SU-DHL-6 (cell line): Measurements from ENCODE around the gene DNAAF3.
A peak's percentile ranks its signal among the peaks of the same experiment; 100 is the strongest.

Experiments
- H2AFZ ChIP-seq: fragments of 200-600 bp; sonication (generic); 2 replicates; pipeline ENCODE4 v1.6.1; 2014; ENCODE audit warnings: low read depth, mild to moderate bottlenecking, moderate library complexity, mixed read lengths, antibody characterized with exemption, low read length; ENCODE audit not compliant: severe bottlenecking
- H3F3A ChIP-seq: fragments of 200-600 bp; shearing (Covaris generic); 2 replicates; pipeline ENCODE4 v1.6.0; 2016; ENCODE audit warnings: antibody characterized with exemption, mild to moderate bottlenecking; ENCODE audit not compliant: insufficient read depth
- H3K27ac ChIP-seq: fragments of 200-600 bp; sonication (generic); 2 replicates; pipeline ENCODE4 v1.5.1; 2016; ENCODE audit warnings: low read depth, mild to moderate bottlenecking, low read length, moderate library complexity, mixed read lengths
- H3K27me3 ChIP-seq: fragments of 200-600 bp; sonication (generic), shearing (Covaris generic); 2 replicates; pipeline ENCODE4 v1.6.0; 2014; ENCODE audit warnings: mild to moderate bottlenecking, low read length
- H3K36me3 ChIP-seq: fragments of 200-600 bp; sonication (generic); 2 replicates; pipeline ENCODE4 v1.6.1; 2014; ENCODE audit warnings: mild to moderate bottlenecking, low read length, mixed read lengths
- H3K4me2 ChIP-seq: fragments of 300-600, 200-600 bp; shearing (Covaris generic), sonication (generic); 2 replicates; pipeline ENCODE4 v1.6.0; 2014; ENCODE audit warnings: low read length, low read depth, mild to moderate bottlenecking; ENCODE audit not compliant: poor library complexity, severe bottlenecking
- H3K4me3 ChIP-seq: fragments of 200-600 bp; sonication (generic); 2 replicates; pipeline ENCODE4 v1.5.1; 2014; ENCODE audit warnings: antibody characterized with exemption, low read length, mild to moderate bottlenecking, mixed read lengths; ENCODE audit not compliant: insufficient read depth, poor library complexity, severe bottlenecking
- H3K79me2 ChIP-seq: fragments of 200-600 bp; sonication (generic); 2 replicates; pipeline ENCODE4 v1.6.1; 2014; ENCODE audit warnings: mild to moderate bottlenecking, low read length, moderate library complexity; ENCODE audit not compliant: insufficient read depth
- H3K9ac ChIP-seq: fragments of 200-600 bp; sonication (generic); 2 replicates; pipeline ENCODE4 v1.7.0; 2014; ENCODE audit warnings: mild to moderate bottlenecking, low read length
- H3K9me2 ChIP-seq: fragments of 200-600 bp; sonication (generic); replicated peaks from 2 replicates; pipeline ENCODE4 v1.6.1; 2014; ENCODE audit warnings: low read length; ENCODE audit not compliant: insufficient read depth
- H3K9me3 ChIP-seq: fragments of 200-600 bp; sonication (generic); 2 replicates; pipeline ENCODE4 v1.6.1; 2014; ENCODE audit warnings: low read length, mixed read lengths; ENCODE audit not compliant: insufficient read depth
- H4K20me1 ChIP-seq: fragments of 200-600 bp; sonication (generic); 2 replicates; pipeline ENCODE4 v1.6.1; 2014; ENCODE audit warnings: low read depth, mild to moderate bottlenecking, antibody characterized with exemption, low read length, moderate library complexity, mixed read lengths
- CTCF ChIP-seq: fragments of 200-600 bp; sonication (generic); IDR thresholded peaks from one replicate; pipeline ENCODE4 v1.5.1; 2017; ENCODE audit warnings: antibody characterized with exemption, mild to moderate bottlenecking, low read length, moderate library complexity; ENCODE audit not compliant: insufficient read depth, poor library complexity, severe bottlenecking
- EZH2phosphoT487 ChIP-seq: fragments of 200-600 bp; sonication (generic), shearing (Covaris generic); conservative IDR thresholded peaks from 2 replicates; pipeline ENCODE4 v1.6.1; 2018; ENCODE audit warnings: mild to moderate bottlenecking, antibody characterized with exemption, low read length, moderate library complexity, mixed read lengths

Gene DNAAF3

DNA sequence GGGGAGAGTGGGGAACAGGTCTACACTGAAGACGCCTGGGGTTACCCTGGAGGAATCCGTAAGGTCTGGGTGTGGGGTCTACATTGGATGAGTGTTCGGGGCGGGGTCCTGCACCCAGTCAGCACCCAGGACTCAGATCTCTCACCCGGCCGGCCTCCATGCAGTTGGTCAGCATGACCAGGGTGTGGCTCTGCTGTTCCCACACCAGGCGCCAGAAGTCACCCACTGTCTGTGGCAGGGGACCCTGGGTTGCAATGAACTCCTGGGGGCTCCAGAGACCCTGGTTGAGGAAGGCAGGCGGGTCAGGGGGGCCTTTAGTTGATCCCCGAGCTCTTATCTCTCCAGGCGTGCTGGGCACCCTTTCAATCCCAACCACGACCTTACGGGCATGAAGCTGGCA, 19.7 kb upstream of the DNAAF3 start:
- no peaks in the 10 kb centered on the region for H3K79me2 ChIP-seq
- H2AFZ ChIP-seq, result no peak overlapping the region
- no peaks in the 10 kb centered on the region for H3K9me2 ChIP-seq
- H3K27me3 ChIP-seq, result no peaks in the 10 kb centered on the region
- H3K4me2 ChIP-seq, result no peak overlapping the region
- no peaks in the 10 kb centered on the region for H3F3A ChIP-seq
- no peak overlapping the region for H3K4me3 ChIP-seq
- H3K27ac ChIP-seq, result no peak overlapping the region
- H4K20me1 ChIP-seq, result no peaks in the 10 kb centered on the region
- H3K9ac ChIP-seq, result no peak overlapping the region
- TF ChIP-seq EZH2phosphoT487 (no peak), CTCF (no peak)
- H3K9me3 ChIP-seq, result no peaks in the 10 kb centered on the region
- H3K36me3 ChIP-seq, result no peaks in the 10 kb centered on the region

DNA sequence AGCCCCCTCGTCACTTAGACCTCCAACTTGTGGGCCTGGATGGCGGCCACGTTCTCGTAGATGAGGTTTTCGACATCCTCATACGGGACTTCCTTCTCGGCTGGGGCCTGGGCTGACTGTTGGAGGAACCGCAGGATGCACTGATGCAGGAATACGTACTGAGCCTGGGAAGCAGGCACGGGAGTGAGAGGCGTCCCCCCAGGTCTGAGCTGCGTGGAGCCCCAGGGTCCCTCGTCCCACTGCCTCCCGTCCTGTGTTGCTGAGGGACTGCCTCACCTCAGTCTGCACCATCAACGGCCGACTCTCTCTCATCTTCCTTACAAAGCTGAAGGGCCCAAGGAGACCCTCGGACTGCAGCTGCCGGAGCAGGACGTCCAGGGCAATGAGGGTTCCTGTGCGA, 15.3 kb upstream of the DNAAF3 start:
- no peaks in the 10 kb centered on the region for H3K9me2 ChIP-seq
- H2AFZ ChIP-seq, result no peak overlapping the region
- no peaks in the 10 kb centered on the region for H3F3A ChIP-seq
- no peaks in the 10 kb centered on the region; the same call in 1 of the 2 replicates for H3K27me3 ChIP-seq
- TF ChIP-seq EZH2phosphoT487 (no peak), CTCF (no peak)
- H3K9me3 ChIP-seq, result no peaks in the 10 kb centered on the region
- H3K36me3 ChIP-seq, result no peaks in the 10 kb centered on the region
- no peaks in the 10 kb centered on the region for H3K79me2 ChIP-seq
- no peak overlapping the region for H3K4me3 ChIP-seq
- H3K27ac ChIP-seq, result no peak overlapping the region
- no peak overlapping the region for H3K4me2 ChIP-seq
- H4K20me1 ChIP-seq, result no peaks in the 10 kb centered on the region
- H3K9ac ChIP-seq, result no peak overlapping the region

DNA sequence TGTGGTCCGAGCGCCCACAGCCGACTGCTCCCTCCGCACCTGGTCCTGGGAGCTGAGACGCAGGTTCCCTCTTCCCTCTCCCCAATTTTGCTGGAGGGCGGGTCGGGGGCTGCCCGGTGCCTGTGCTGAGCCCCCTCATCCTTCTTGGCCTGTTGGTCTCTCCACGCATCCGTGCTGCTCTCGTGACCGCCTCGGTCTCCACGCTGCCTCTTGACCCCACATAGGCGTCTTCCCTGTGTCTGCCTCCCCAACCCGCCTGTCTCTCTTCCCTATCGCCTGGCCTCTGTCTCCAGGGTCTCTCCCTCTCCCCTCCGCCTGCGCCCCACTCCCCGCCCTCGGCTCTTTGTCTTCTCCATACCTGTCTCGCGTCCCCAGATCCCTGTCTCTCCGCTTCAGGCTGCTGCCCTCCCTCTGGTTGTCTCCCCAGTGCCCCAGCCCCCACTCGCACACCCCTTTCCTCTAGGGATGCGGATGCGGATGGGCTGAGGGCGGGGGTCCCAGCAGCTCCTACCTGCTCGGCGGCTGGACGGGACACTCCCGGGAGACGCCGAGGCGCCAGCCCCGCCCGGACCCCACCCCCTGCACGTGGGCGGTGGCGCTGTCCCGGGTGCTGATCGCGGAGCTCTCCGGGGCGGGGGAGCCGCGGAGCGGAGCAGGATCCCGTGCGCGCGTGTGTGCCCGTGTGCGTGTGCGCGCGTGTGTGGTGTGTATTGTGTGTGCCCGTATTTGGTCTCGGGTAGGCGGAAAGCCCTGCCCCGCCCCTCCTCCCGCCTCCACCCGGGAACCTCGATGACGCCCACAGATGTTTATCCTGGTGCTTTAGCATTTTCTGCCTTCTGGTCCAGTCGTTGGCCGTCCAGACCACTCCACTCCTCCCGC, 13.4 kb upstream of the DNAAF3 start, which contains the start of gene SYT5:
Gene SYT5, minus strand, starts transcription at position 684 of the 879 bp plus-strand sequence. CDS start 1,248 bp downstream, outside the sequence.
- peak within 1 kb of the TSS; percentile 67 for H3K4me2 ChIP-seq
- no peaks in the 10 kb centered on the region for H3K9me2 ChIP-seq
- no peak within 1 kb of the TSS for H2AFZ ChIP-seq
- no peaks in the 10 kb centered on the region for H3F3A ChIP-seq
- no peaks in the 10 kb centered on the region for H3K36me3 ChIP-seq
- no peaks in the 10 kb centered on the region for H3K9me3 ChIP-seq
- no peaks in the 10 kb centered on the region for H4K20me1 ChIP-seq
- H3K27ac ChIP-seq, result no peak within 1 kb of the TSS
- H3K9ac ChIP-seq, result no peak within 1 kb of the TSS
- TF ChIP-seq EZH2phosphoT487 (no peak), CTCF (no peak)
- H3K27me3 ChIP-seq, result no peaks in the 10 kb centered on the region; the same call in 1 of the 2 replicates
- peak within 1 kb of the TSS; percentile 44 for H3K4me3 ChIP-seq
- no peaks in the 10 kb centered on the region for H3K79me2 ChIP-seq
